Aortic smooth muscle cell (primary cell): ENCODE measurements around the gene H3-3A. TPM values are rescaled to one million over a fixed set of nuclear protein-coding genes. Genes with fewer than 3 reads are reported as not detected.

Experiments used
- total RNA-seq: library from RNA; depleted of rRNA; stranded (reverse); fragments of >200 nt; gene quantifications from 2 replicates; pipeline ENCODE4 v1.2.3, GENCODE V29; 2014

The H3-3A gene
- total RNA-seq = 91.9 and 125 TPM in 2 replicates

GRCh38 chr1:226062558-226063223 lies at the start of gene H3-3A:
Gene H3-3A (plus strand): TSS chr1:226062716. CDS start chr1:226064352, 1,636 bp downstream.

Other genes starting within 250 kb of the H3-3A start
- gene TMEM63A, start 180.3 kb upstream of the H3-3A start, total RNA-seq = 20.5 and 23.4 TPM in 2 replicates
- 0.06 TPM in 1 of 2 replicates, not detected in the other for gene LEFTY1, start 173.6 kb upstream of the H3-3A start, total RNA-seq
- 31.9 and 42.1 TPM in 2 replicates for gene PYCR2, start 138.5 kb upstream of the H3-3A start, total RNA-seq
- gene LEFTY2, start 121.5 kb upstream of the H3-3A start, total RNA-seq = 0.06 TPM in 1 of 2 replicates, not detected in the other
- 22.3 and 27.1 TPM in 2 replicates for gene SDE2, start 63.4 kb upstream of the H3-3A start, total RNA-seq
- gene ACBD3, start 124.0 kb downstream of the H3-3A start, total RNA-seq = 74.2 and 74.4 TPM in 2 replicates
- not detected in 2 replicates for gene MIXL1, start 160.9 kb downstream of the H3-3A start, total RNA-seq
- gene LIN9, start 246.4 kb downstream of the H3-3A start, total RNA-seq = 2.9 and 3.7 TPM in 2 replicates